Astrocyte of the spinal cord (primary cell): ENCODE results near the gene FXYD2.

Experiments used
- DNase-seq: peaks from one replicate; pipeline ENCODE4 v3.0.0; 2011; ENCODE audit warnings: low read depth, low spot score
- H3K4me3 ChIP-seq: 2 replicates; pipeline ENCODE4 v1.5.1; 2011; ENCODE audit warnings: low read depth, mild to moderate bottlenecking, low read length, moderate library complexity
- in situ Hi-C: cut with HindIII; loops from 2 replicates; pipeline ENCODE4 v1.10.0; 2017; ENCODE audit warnings: low sequenced_read_pairs
- TF ChIP-seq, protein P1 (sequence below): IDR thresholded peaks from 2 replicates; pipeline ENCODE4 v1.5.1; 2012; ENCODE audit warnings: low read depth, mild to moderate bottlenecking, low read length, inconsistent platforms

The FXYD2 gene

DNA sequence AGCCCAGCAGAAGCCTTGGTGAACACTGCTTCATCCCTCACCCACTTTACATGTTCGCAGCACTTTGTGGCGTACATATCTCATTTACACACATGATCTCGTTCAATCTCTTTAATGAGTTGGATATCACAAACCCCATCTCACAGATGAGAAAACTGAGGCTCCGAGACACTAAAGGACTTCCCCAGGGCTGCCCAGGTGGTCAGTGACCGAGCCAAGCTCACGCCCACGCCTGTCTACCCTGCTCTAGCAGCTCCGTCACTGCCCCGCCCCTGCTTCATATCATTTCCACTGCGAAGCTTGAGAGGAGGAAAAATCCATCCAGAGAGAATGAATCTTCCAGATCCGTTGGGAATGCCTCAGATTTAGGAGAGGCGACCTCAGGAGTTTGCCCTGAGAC is 15.8 kb downstream of the FXYD2 start:
- no peak for DNase-seq
- TF ChIP-seq, protein P1, sequence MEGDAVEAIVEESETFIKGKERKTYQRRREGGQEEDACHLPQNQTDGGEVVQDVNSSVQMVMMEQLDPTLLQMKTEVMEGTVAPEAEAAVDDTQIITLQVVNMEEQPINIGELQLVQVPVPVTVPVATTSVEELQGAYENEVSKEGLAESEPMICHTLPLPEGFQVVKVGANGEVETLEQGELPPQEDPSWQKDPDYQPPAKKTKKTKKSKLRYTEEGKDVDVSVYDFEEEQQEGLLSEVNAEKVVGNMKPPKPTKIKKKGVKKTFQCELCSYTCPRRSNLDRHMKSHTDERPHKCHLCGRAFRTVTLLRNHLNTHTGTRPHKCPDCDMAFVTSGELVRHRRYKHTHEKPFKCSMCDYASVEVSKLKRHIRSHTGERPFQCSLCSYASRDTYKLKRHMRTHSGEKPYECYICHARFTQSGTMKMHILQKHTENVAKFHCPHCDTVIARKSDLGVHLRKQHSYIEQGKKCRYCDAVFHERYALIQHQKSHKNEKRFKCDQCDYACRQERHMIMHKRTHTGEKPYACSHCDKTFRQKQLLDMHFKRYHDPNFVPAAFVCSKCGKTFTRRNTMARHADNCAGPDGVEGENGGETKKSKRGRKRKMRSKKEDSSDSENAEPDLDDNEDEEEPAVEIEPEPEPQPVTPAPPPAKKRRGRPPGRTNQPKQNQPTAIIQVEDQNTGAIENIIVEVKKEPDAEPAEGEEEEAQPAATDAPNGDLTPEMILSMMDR, result no peak
- no peak overlapping the region for H3K4me3 ChIP-seq
- in situ Hi-C loops, result no loop called here

DNA sequence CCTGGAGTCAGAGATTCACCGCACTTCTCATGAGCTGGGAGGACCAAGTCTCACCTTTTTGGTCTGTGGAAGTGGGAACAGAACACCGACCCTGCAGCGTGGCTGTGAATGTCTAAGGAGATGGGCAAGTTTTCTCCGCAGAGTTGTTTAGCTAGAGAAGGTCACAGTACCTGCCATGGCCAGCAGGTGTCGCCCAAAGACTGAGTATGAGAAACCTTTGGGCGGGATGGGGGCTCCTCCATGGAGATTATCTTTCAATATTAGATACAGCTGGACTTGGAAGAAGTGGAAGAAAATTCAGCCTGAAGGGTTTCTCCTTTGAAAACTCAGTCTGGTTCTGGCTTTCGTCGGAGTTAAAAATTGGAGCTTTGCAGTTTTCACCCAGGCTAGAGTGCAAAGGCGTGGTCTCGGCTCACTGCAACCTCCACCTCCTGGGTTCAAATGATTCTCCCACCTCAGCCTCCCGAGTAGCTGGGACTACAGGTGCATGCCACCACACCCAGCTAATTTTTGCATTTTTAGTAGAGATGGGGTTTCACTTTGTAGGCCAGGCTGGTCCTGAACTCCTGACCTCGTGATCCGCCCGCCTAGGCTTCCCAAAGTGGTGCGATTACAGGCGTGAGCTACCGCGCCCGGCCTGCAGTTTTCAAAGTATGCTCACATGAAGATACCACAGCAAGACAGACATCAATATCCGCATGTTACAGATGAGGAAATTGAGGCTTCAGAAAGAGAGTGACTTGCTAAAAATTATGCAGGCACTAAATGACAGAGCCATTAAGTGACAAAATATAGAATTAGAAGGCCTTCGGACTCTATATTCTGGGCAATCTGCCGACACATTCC is 16.8 kb downstream of the FXYD2 start:
- TF ChIP-seq, protein P1, result peak; percentile 92
- in situ Hi-C loops, result no loop called here
- no peak overlapping the region for H3K4me3 ChIP-seq
- peak; percentile 64 for DNase-seq

DNA sequence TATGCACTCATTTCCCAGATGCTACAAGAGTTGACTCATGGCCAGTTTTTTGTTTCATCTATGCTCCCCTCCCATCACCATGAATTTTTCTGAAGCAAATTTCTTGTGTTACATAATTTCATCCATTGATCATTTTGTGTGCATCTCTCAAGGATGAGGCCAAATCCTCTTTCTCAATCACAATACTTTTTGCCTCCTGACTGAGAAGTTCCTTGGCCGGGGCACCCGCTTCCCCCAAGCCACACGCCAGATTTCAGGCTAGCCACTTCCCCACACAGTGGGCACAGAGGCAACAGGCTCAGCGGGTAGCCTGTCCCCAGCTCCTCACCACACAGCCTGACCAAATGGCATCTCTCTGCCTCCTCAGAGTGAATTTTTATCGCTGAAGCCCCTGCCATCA is 17.7 kb downstream of the FXYD2 start:
- TF ChIP-seq, protein P1, result no peak

DNA sequence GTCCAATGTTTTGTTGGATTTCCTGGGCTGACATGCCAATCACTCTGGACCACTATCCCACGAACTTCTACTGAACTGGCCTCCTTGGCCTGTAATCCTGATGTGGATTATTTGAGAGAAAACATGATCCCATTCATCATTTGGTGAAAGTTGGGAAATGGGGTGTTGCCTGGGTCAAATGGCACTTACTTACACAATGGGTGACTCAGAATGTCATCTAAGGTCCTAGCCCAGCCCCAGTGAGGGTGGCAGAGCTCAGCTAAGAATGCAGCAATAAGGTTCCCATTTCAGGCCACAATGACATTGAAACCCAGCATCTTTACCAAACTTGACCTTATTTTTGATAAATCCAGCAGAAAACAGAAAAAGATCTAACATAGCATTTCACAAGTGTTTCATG is 19.5 kb downstream of the FXYD2 start:
- DNase-seq, result no peak
- no peak overlapping the region for H3K4me3 ChIP-seq
- in situ Hi-C loops, result no loop called here
- TF ChIP-seq, protein P1, result no peak

More for the DNA sequence above, 17.7 kb downstream of the FXYD2 start:
- in situ Hi-C loops, result no loop called here
- DNase-seq, result no peak
- H3K4me3 ChIP-seq, result no peak overlapping the region

DNA sequence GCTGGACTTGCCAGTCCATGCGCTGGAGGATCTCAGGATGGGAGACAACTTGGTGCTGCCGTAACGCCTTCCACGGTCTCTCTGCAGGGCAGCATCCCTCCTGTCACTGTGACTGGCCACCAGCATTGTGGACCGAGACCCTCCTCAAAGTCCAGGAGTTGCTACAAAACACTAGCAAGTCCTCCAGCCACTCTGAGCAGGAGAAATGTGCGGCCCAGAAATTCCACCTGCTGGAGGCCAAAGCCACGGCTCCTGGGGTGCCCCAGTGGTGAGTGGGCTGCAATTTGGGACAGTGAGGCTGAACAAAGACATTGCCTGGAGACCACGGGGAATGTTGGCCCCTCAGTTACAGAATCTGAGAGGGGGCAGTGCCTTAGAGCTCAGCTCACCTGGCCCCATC is 20.6 kb downstream of the FXYD2 start:
- in situ Hi-C loops, result no loop called here
- no peak for DNase-seq
- TF ChIP-seq, protein P1, result no peak
- H3K4me3 ChIP-seq, result no peak overlapping the region

DNA sequence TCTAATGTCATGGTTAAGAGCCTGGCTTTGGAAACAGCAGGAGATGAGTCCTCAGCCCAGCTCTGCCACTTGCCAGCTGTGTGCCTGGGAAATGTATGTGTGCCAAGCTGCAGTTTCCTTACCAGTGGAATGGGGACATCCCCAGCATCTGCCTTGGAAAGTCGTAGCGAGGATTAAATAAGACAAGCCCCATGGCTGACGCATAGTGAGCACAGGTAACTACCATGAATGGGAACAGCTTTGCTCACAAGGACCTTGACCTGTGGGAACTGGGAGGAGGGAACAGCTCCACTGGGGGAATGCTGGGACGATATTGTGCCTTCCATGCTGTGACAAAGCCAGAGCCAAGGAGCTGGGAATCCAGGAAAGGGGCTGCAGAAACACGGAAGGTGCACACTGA is 24.9 kb downstream of the FXYD2 start:
- TF ChIP-seq, protein P1, result no peak
- no peak overlapping the region for H3K4me3 ChIP-seq
- in situ Hi-C loops, result no loop called here
- DNase-seq, result no peak
